Lower leg skin (tissue), 3 donors: ENCODE data around the gene SPIRE2.
A peak's percentile ranks its signal among the peaks of the same experiment; 100 is the strongest.

Source experiments
- POLR2A ChIP-seq, 2 donors: fragments of 450-650 bp; IDR thresholded peaks; one replicate each; pipeline ENCODE4 v1.6.1; 2016 to 2017; ENCODE audit warnings: antibody characterized with exemption in 2 of 2, mild to moderate bottlenecking in 1 of 2, moderate library complexity in 1 of 2
- TF ChIP-seq, protein P1 (sequence below), 3 donors: fragments of 450-650 bp; IDR thresholded peaks; one replicate each; pipeline ENCODE4 v1.5.1; 2016; ENCODE audit warnings: antibody characterized with exemption in 3 of 3, mild to moderate bottlenecking in 3 of 3, moderate library complexity in 2 of 3

DNA sequence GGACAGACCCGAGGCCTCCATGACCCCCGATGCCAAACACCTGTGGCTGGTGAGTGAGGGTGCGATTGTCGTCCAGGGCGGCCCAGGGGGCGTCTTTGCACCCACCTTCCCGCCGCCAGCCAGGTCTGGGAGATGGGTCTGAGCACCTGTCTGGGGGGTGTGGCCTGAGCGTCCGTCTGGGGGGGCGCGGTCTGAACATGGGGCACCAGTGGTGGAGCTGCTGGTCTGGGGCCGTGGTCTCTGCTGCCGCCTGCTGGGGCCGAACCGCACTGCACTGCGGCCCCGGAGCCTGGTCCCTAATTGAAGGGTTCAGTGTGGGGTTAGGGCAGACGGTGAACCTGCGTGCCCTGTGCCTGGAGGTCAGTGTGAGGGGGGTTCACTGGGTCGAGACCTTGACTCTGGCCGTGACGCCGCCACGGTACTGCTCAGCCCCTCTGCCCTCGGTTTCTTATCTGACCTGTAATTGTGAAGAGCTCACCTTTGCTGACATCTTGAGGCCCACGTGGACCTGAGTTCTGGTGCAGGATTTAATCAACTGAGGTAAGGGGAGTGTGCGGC lies 32.6 kb downstream of the SPIRE2 start:
- no peak for TF ChIP-seq POLR2A (IDR thresholded peaks at IDR 0.05)
- TF ChIP-seq, protein P1, sequence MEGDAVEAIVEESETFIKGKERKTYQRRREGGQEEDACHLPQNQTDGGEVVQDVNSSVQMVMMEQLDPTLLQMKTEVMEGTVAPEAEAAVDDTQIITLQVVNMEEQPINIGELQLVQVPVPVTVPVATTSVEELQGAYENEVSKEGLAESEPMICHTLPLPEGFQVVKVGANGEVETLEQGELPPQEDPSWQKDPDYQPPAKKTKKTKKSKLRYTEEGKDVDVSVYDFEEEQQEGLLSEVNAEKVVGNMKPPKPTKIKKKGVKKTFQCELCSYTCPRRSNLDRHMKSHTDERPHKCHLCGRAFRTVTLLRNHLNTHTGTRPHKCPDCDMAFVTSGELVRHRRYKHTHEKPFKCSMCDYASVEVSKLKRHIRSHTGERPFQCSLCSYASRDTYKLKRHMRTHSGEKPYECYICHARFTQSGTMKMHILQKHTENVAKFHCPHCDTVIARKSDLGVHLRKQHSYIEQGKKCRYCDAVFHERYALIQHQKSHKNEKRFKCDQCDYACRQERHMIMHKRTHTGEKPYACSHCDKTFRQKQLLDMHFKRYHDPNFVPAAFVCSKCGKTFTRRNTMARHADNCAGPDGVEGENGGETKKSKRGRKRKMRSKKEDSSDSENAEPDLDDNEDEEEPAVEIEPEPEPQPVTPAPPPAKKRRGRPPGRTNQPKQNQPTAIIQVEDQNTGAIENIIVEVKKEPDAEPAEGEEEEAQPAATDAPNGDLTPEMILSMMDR (IDR thresholded peaks at IDR 0.05), result peak in 1 of 3 donors; percentile 86
